ENCODE results near the gene FGF4. TPM values are rescaled to one million over a fixed set of nuclear protein-coding genes. Genes with fewer than 3 reads are reported as not detected.
"Not testable (repeated sequence)": the region's sequence is repeated elsewhere in the genome, so short reads cannot be mapped to it uniquely, and the experiment has no call there.

The FGF4 gene
- polyA plus RNA-seq, 3 donors, result not detected

GRCh38 chr11:69773626-69774353 lies 1.4 kb downstream of the FGF4 start:
- DNase-seq, result no peak

GRCh38 chr11:69771466-69771865 lies 3.7 kb downstream of the FGF4 start:
- DNase-seq, result no peak

GRCh38 chr11:69770540-69770939 lies 4.6 kb downstream of the FGF4 start:
- no peak for DNase-seq

GRCh38 chr11:69765498-69765995 lies 9.6 kb downstream of the FGF4 start:
- DNase-seq, result no peak

- not testable (repeated sequence) for DNase-seq
Observed at GRCh38 chr11:69764918-69765317, 10.2 kb downstream of the FGF4 start.

- no peak for DNase-seq
Observed at GRCh38 chr11:69760319-69760718, 14.8 kb downstream of the FGF4 start.

GRCh38 chr11:69752890-69753289 lies 22.3 kb downstream of the FGF4 start:
- no peak for DNase-seq

- DNase-seq, result no peak
Observed at GRCh38 chr11:69750875-69751597, 24.1 kb downstream of the FGF4 start.

GRCh38 chr11:69750108-69750850 lies 24.9 kb downstream of the FGF4 start:
- no peak for DNase-seq

- DNase-seq, result no peak
Observed at GRCh38 chr11:69748637-69749036, 26.5 kb downstream of the FGF4 start.

- DNase-seq, result peak; percentile 16
Observed at GRCh38 chr11:69746752-69747742, 28.1 kb downstream of the FGF4 start.

- DNase-seq, result no peak
Observed at GRCh38 chr11:69746140-69746539, 29.0 kb downstream of the FGF4 start.

- DNase-seq, result no peak
Observed at GRCh38 chr11:69745201-69745600, 29.9 kb downstream of the FGF4 start.

- DNase-seq, result peak; percentile 22
Observed at GRCh38 chr11:69744435-69744834, 30.7 kb downstream of the FGF4 start.

GRCh38 chr11:69734841-69735240 lies 40.3 kb downstream of the FGF4 start:
- DNase-seq, result no peak

GRCh38 chr11:69734367-69734766 lies 40.8 kb downstream of the FGF4 start:
- DNase-seq, result no peak

GRCh38 chr11:69732910-69733309 lies 42.2 kb downstream of the FGF4 start:
- DNase-seq, result no peak

- DNase-seq, result no peak
Observed at GRCh38 chr11:69731110-69731509, 44.0 kb downstream of the FGF4 start.

- DNase-seq, result no peak
Observed at GRCh38 chr11:69730500-69730899, 44.6 kb downstream of the FGF4 start.

GRCh38 chr11:69729252-69729651 lies 45.9 kb downstream of the FGF4 start:
- DNase-seq, result no peak

- no peak for DNase-seq
Observed at GRCh38 chr11:69727266-69727665, 47.9 kb downstream of the FGF4 start.
